Non-pigmented ciliary epithelial cell (primary cell): ENCODE measurements around the gene MAN2B2.

Experiments
- DNase-seq: peaks from one replicate; pipeline ENCODE4 v3.0.0-alpha.2; 2010; ENCODE audit warnings: low read depth

MAN2B2 gene

DNA sequence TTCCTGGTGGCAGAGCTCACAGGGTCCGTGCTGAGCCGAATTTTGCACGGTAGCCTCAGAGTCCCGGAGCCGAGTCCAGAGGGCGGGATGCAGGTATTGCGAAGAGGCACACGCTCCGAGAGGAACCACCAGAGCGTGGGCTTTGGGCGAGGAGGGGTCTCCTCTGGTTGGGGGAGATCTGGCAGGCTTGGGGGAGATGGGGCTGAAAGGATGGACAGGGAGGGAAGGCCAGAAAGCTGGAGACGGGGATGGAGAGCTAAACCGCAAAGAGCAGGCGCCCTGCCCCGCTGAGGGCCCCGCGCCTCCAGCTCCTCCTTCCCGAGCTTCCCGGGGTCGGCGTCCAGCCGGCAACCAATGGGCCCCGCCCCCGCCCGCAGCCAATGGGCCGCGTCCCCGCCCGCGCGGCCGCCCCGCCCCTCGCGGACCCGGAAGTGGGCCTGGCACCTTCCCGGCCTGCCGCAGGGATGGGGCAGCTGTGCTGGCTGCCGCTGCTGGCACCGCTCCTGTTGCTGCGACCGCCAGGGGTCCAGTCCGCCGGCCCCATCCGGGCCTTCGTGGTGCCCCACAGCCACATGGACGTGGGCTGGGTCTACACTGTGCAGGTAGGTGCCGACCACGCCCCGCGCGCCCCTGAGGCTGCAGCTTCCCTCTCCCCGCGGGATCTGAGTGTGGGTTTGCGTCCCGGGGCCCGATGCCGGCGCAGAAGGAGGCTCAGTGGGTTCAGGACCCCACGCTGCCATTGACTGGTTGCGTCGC is at the start of gene MAN2B2:
Gene MAN2B2 (plus strand): TSS at position 443 of the 756 bp plus-strand sequence. CDS start 22 bp downstream, at position 465.
- no peak for DNase-seq

DNA sequence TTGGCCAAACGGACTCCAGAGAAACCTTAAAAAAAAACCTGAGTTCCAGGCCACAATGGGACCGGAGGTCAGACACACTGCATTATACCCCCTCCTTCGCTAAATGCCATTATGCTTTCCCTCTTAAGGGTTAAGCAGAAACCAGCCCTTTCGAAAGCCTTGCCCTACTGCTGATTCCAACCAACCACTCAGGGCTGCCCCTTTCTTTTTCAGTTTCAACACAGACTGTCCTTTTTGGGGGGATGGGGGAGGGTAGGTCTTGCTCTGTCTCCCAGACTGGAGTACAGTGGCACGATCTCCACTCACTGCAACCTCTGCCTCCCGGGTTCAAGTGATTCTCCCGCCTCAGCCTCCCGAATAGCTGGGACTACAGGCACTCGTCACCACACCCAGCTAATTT is 49.5 kb upstream of the MAN2B2 start:
- no peak for DNase-seq

DNA sequence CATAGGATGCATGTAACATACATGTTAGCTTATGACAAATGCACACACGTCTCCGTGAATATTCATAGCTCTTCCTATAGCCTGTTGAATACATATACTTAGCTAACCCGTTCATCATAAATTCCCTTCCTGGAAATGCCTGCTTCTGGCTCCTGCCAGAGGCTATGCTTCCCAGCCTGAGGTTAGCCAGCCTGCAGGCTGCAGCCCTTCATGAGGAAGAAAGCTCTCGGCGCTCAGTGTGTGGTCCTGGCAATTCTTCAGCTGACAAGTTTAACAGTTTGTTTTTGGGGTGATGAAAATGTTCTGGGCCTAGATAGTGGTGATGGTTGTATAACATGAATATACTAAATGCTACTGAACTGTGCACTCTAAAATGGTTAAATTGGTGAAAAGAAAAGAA is 48.8 kb upstream of the MAN2B2 start:
- DNase-seq, result no peak

DNA sequence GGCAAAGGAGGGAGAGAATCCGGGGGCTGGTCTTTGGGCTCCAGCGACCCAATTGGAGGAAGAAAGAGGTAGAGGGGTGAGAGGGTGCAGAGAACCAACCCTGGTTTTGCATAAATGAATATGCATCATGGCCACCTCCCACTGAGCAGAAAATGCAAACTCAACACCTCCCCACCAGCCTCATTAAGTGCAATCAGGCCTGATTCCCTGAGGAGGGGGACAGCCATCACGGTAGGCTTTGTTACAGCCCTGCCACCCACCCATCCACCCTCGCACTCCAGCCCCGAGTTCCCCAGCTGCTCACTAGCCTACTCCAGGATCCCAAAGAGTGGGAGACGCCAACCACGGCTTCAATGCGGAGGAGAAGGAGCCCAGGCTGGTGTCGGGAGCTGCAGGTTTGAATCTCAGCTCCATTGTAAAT is 48.3 kb upstream of the MAN2B2 start:
- DNase-seq, result no peak

DNA sequence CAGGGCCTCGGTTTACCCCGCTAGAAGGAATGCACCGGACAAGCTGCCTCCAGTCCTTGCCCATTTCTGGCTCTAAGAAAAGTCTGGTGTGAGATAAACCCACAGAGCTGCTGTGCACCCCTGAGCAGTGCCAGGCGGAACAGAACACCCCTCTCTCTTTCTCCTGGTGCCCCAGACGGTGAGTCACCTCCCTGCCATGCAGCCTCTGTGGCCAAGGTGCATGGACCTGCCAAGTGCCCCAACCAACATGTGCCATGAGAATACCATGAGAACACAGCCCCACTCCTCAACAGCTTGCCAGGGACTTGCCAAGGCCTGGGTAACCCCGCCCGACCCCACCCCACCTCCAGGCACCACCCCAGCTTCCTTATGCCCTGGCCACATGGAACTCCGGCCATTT is 47.7 kb upstream of the MAN2B2 start:
- DNase-seq, result no peak

DNA sequence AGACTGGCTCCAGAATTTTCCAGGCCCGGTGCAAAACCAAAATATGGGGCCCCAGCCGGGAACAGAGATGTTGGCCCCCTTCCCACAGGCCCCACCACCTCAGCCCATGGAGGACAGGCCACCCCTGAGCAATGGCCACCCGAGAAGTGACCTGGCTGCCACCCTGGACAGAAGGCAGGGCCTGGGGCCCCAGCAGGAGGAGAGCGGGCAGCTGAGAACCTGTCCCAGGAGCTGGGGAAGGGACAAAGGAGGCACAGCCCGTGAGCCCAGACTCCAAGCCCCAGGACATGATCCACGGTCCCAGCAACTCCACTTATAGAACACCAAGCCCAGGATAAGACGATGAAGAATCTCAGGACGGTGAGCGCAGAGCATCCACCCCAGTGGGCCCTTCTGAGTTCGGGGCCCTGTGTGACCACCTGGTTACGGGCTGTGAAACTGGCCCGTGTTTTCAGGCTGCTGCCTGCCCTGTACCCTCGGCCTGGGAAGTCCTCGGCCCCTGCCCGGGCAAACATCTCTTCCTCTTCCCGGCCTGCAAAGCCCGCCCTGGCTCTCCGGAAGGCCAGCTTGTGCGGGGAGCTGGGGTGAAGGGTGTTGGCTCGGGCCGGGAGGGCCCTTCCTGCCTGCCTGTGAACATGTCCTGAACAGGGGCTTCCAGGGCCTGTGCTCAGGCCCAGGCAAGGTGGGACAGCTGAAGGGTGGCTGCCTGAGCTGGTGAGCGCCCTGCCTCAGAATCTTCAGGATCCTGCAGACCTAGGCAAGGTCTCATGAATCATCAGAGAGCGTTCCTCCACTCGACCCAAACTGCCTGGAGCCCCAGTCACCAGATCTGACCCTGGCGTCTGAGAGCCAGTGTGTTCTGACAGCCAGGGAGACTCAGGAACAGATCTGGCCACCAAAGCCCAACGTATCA is 47.0 kb upstream of the MAN2B2 start:
- DNase-seq, result no peak

DNA sequence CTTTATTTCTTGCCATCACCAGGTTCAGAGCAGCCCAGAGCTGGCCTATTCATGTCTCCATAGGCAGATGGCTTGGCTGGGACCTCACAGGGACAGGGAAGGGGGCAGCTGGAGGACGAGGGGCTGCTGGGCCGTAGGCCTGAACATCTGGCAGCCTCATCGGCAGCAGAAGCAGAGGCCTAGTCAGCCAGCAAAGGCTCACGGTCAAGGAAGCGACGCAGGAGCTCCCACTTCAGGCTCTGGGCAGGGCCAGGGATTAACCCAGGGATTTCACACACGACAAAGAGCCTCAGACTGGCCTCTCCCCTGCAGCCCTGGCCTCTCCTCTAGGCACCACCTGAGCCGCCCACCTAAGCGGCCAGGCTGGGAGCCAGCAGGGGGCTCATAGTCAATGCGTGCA is 46.0 kb upstream of the MAN2B2 start:
- no peak for DNase-seq

DNA sequence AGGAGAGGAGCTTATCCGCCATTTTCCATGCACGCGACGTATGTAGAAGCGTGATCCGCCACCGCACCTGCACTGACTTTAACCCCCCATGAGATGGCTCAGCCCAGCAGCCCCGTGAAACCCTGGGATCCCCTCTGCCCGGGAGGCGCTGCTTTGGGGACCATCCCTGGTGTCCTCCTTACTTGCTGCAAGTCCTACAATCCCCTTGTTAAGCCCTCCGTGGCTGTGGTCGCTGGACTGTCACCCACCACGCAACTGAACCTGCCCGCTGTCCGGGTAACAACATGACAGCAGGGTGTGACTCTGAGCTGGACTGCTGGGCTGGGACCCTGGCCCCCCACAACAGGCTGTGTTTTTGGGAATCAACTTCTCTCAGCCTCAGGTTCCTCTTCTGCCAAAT is 44.7 kb upstream of the MAN2B2 start:
- no peak for DNase-seq

DNA sequence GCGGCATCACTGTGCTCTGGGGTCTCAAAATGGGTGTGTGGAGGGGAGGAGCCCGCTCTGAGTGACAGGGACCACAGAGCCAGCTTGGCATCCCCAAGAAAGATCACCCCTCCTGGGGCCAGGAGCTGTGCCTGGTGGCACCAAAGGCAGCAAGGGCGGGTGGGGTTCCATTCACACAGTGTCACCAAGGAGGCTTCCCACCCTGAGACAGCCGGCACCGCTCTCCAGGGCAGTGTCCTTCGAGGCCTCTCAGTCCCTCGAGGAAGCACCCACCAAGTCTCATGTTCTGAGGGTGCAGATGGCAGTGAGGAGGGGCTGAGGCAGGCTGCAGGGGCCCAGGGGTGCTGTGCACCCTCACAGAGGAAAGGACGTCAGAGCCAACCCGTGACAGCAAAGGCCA is 44.0 kb upstream of the MAN2B2 start:
- no peak for DNase-seq

DNA sequence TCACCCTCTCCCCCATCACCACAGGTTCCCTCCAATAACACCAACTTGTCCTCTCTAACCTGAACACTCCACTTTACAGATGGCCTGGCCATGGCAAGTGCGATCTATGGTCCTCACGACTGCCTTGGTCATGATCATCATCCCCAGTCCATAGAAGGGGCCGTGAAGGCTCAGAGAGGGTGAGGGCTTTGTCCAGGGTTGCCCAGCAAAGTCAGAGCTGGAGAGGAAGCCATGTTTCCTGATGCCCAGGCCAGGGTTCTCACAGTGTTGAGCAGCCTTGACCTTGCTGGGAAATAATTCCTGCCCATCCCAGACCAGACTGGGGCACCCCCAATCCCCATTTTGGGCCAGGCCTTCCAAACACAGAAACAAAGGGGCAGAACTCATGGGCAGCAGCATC is 42.9 kb upstream of the MAN2B2 start:
- no peak for DNase-seq

DNA sequence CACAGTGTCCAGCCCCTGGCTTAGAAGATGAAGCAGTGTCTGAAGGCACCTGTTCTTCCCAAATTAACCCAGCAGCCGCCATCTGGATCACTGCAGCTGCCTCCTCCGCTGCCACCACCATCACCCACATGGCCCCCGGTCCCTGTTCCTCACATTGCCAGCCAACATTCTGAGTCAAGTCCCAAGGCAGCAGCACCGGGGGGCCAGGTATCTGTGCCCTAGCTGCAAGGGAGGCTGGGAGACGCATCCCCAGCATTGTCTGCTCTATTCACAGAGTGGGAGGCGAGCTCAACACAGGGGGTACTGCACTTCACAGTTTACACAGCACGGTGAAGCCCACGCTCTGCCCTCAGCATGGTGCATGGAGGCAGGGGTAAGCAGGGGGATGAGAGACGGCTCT is 42.3 kb upstream of the MAN2B2 start:
- DNase-seq, result no peak

DNA sequence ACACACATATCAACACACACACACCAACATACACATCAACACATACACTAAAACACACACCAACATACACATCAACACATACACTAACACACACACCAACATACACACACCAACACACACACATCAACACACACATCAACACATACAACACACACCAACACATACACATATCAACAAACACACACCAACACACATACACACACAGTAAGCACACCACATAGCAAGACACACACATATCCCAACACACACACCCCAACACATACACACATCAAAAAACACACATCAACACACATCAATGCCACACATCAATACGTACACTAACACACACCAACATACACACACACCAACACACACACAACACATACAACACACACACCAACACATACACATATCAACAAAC is 40.9 kb upstream of the MAN2B2 start:
- no peak for DNase-seq

DNA sequence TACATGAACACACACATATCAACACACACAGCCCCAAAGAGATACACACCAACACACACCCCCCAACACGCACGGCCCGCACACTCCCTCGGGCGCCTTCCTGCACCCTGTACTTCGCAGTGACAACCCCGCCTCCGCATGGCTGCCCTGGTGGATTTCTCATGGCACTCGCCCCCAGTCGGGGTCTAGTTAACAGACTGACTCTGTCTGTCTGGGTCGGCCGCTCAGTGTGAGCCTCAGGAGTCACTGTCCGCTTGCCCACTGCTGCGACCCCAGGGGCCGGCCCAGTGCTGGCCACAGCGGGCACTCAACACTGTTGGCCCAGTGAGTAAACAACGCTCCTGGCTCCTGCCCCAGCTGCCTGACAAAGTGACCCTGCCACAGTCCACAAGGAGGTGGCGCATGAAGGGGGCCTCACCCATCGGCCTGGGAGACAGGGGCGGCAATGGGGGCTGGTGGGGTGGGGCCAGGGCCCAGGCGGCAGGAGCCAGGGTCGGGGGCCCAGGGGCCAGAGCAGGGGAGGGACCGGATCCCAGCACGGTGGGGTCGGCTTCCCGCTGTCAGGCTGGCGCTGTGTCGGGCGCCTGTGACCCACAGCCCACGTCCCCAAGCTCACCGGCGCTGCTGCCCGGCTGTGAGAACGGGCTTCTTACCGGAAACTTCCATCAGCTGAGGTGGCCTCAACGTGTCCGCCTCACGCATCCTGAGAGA is 40.2 kb upstream of the MAN2B2 start:
- DNase-seq, result no peak

DNA sequence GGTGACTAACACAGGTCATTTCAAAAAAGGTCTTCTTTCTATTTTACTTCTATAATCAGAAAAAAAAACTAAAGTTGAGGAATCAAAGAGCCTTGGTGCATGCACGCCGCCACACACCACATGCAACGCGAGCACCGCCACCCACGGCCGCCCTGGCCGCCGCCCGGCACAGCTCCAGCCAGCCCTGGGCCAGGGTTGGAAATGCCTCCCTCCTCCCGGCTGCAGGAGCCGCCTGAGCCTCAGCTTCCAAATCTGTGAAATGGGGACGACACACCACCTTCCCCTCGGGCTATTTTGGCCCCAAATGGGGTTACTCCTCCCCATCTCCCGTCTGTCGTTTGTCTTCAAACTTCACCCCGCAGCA is 39.7 kb upstream of the MAN2B2 start:
- no peak for DNase-seq

DNA sequence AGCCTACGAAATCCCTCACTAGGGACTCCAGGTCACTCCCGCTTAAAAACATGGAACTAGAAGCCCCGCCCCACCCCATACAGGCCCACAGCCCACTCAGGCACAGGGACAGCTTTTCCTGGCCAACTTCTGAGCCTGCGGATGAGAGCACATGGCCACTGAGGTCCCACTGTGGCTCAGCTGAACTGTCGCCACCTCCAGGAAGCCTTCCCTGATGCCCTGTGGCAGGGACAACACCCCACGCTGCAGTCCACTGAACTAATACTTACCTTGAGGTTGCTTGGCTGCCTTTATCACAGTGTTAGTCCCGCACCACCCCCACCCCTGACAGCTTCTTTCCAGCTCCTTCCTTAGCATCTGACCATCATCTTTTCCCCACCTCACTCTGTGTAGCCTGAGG is 39.3 kb upstream of the MAN2B2 start:
- DNase-seq, result no peak

DNA sequence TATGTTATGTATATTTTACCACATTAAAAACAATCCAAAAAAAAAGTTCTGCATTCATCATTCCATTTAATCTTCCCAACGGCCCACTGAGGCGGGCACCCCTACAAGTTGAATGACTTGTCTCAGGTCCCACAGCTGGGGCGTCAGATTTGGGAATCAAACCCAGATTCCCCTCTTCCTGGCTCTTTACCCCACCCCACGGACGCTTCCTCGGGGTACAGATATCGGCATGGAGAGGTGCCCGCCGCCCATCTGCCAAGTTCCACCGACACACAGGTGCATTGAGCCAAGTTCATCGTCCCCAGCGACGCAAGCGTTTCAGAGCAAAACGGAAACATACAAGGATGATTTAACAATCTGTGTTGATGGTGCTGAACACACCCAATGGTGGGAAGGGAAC is 36.9 kb upstream of the MAN2B2 start:
- DNase-seq, result no peak

DNA sequence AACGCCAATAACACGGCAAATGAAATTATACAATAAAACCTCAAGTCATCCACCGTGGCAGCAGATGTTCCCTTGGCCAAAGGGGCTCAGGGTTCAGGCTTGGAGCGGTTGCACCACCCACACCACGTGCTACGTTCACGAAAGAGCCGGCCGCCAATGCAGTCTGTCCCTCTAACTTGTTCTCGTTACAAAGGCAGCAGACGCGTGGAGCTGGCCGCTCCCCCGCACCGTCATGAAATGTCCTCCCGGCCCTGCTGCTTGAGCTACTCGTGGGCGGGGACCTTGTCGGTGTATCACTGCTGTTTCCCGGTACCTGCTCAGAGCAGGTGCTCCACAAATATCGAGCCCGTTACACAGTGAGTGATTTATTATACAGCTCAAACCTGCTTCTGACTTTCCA is 36.4 kb upstream of the MAN2B2 start:
- DNase-seq, result no peak

DNA sequence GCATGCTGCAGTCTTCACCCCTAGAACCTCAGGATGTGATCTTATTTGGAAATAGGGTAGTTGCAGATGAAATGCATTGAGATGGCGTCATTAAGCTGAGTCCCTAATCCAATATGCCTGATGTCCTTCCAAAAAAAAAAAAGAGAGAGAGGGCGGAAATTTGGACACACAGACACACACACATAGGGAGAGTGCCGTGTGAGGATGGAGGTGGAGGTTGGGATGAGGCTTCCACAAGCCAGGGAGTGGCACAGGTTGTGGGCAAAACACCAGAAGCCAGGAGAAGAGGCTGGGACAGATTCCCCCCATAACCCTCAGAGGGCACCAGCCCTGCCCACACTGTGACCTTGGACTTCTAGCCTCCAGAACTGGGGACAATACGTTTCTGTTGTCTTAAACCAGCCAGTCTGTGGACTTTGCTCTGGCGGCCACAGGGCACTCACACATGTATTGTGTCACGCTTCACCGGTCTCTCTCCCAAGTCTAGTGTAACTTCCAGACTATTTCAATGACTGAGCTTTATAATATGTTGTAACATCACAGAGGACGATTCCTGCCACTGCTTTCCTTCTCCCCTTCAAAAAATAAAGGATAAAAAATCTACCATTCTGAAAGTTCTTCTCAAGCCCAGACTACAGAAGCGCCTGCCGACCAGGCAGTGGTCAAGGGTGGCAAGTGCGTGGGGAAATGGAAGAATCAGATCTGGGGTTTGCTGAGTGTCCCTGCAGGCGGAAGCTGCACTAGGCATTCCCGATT is 35.8 kb upstream of the MAN2B2 start:
- DNase-seq, result no peak

DNA sequence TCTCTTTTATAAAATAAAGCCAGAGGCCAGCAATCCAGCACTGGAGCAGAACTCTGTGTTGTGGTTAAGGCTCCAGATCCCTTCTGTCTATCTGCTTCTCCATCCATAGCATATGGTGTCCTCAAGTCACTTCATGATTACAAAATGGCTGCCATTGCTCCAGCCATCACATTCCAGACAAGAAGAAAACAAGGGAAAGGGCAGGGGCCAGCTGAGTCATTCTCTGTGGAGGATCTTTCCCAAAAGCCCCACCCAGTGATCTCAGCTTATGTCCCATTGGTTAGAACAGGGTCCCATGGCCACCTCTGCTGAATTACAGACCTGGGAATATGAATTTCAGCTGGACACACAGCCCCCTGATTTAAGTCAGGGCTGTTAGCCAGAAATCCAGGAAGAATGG is 34.1 kb upstream of the MAN2B2 start:
- DNase-seq, result no peak

DNA sequence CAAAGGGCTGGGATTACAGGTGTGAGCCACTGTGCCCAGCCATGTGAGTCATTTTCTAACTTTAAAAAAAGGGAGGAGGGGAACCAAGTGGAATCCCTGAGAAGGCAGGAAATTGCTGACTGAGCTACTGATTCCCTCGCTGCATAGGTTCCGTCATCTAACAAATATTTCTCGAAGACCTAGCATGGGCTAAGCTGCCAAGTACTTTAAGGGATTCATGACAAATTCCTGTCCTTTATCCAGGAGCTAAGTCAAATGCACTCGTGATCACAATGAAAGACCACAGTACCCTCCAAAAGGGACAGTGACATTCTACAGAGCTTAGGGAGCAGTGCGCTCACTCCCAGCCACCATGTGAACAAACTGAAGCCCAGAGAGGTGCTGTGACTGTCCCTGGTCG is 33.2 kb upstream of the MAN2B2 start:
- no peak for DNase-seq

DNA sequence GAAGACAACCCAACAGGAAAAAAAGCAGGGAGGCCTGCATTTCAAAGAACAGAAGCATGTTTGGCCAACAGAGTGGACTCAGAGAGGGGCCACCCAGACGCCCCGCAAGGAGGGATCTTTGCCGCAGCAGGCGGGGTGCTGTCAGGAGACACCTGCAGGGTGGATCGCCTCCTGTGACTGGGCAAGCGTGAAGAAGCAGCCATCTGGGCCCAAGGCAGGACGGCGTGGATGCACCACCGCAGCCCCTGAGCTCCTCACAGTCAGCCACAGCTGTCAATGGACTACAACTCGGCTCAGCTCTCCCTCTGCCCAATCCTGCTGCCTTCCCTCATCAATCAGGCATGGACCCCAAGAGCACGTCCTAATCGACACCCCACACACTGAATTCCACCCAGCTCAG is 32.0 kb upstream of the MAN2B2 start:
- DNase-seq, result no peak

DNA sequence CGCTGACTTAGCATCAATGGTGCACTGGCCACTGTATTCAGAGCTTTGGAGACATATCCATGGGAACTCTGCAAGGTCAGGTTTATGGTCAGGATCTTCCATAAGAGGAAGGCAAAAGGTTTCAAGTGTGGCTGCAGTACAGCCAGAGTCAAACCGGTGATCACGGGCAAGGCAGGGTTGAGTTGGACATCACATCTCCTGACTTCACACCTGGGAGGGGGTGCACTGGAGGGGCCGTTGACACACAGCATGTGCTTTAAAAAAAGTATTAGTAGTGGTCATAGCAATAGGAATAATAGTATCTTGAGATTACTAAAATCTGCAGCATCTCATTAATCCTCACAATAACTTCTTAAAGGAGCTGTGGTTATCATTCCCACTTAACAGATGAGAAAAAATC is 28.9 kb upstream of the MAN2B2 start:
- DNase-seq, result no peak
